Large intestine (tissue), 3 donors: Measurements from ENCODE around the gene TMEM53. TPM values are rescaled to one million over a fixed set of nuclear protein-coding genes. Genes with fewer than 3 reads are reported as not detected.
A peak's percentile ranks its signal among the peaks of the same experiment; 100 is the strongest.

Experiments used
- DNase-seq, 2 donors: peaks; one replicate each; pipeline versions ENCODE4 v3.0.0 to v3.0.0-alpha.2; 2013
- H3K27ac ChIP-seq: one replicate; pipeline ENCODE4 v1.5.1; 2013; ENCODE audit warnings: low read length
- H3K27me3 ChIP-seq: 2 replicates; pipeline ENCODE4 v1.6.1; 2013; ENCODE audit warnings: low read length; ENCODE audit not compliant: control insufficient read depth, insufficient read depth
- H3K36me3 ChIP-seq: 2 replicates; pipeline ENCODE4 v1.6.1; 2013; ENCODE audit warnings: low read length; ENCODE audit not compliant: control insufficient read depth, insufficient read depth
- H3K4me1 ChIP-seq: one replicate; pipeline ENCODE4 v1.6.1; 2013; ENCODE audit warnings: low read length; ENCODE audit not compliant: control insufficient read depth, insufficient read depth
- H3K4me3 ChIP-seq: one replicate; pipeline ENCODE4 v1.5.1; 2013; ENCODE audit warnings: low read length
- H3K9me3 ChIP-seq: one replicate; pipeline ENCODE4 v1.6.1; 2013; ENCODE audit warnings: mild to moderate bottlenecking, low read depth, low read length, moderate library complexity; ENCODE audit not compliant: control insufficient read depth
- WGBS: methylation state at CpG from one replicate; pipeline ENCODE4 v1.1.5; 2013; ENCODE audit warnings: low lambda C conversion rate; ENCODE audit not compliant: insufficient coverage; 5-methylcytosine and 5-hydroxymethylcytosine counted together
- polyA plus RNA-seq: library from polyadenylated mRNA; unstranded; fragments of 120-200 nt; gene quantifications from one replicate; pipeline ENCODE4 v1.2.1, GENCODE V29; 2013

The TMEM53 gene
- polyA plus RNA-seq, 1 donor = 14.7 TPM

DNA sequence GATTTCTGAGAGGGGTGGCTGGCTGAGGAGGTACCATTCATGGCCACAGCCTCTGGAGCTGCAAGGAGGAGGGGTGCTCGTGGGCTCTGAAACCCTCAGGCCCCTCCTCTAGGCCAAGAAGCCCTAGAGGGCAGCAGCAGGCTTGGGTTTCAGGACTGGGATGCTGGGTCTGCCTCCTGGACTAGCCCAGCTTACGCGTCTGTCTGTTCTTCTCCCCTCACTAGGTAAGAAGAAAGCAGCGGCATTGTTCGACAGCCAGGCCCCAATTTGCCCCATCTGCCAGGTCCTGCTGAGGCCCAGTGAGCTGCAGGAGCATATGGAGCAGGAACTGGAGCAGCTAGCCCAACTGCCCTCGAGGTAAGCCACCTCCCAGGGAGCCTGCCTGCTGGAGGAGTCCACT lies 60.3 kb downstream of the TMEM53 start:
- H3K9me3 ChIP-seq = peaks cover 5% of the 10 kb centered on the region
- H3K27me3 ChIP-seq = peaks cover 36% of the 10 kb centered on the region
- H3K27ac ChIP-seq = no peak overlapping the region
- H3K4me3 ChIP-seq = no peak overlapping the region
- DNase-seq = no peak
- H3K4me1 ChIP-seq = no peaks in the 10 kb centered on the region
- no CpG with 5 or more reads among the region's 6 CpGs for WGBS
- H3K36me3 ChIP-seq = no peaks in the 10 kb centered on the region

DNA sequence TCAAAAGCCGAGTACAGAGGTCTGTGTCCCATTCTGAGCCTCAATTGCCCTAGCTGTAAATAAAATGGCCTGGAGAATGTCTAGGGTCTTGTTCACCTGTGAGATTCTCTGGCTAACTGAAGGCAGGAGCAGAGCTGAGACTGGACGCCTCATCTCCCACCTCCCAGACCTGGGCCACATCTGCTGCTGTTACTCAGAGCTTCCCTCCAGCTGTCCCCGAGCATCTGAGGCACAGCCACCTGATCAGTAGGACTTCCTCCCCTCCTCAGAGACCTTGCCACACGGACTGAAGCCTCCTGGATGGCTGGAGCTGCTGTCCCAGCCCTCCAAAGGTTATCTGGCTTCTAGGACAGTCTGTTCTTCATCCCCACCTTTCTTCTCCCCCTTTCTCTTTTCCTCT lies 62.4 kb downstream of the TMEM53 start:
- WGBS = no CpG with 5 or more reads among the region's 4 CpGs
- Histone ChIP-seq H3K4me3 (no peak overlapping the region), H3K27ac (no peak overlapping the region), H3K4me1 (no peaks in the 10 kb centered on the region), H3K9me3 (no peaks in the 10 kb centered on the region), H3K36me3 (no peaks in the 10 kb centered on the region), H3K27me3 (peaks cover 15% of the 10 kb centered on the region)
- DNase-seq = no peak

DNA sequence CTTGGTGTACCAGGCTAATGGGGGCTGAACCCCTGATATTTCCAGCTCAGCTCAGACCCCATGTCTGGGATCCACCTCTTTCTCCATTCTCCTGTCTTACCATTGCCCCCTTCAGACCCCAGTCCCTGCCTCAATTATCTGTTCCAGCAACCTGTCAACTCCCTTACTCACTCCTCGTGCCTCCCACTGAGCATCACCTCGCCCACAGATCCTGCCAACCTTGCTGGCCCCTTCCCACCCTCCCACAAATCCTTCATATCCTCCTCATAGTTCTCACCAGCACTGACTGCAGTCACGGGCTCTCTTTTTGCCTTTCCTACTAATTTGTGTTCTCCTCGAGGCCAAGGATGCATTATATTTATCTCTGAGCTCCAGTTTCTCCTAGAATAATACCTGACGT lies 62.9 kb downstream of the TMEM53 start:
- no peaks in the 10 kb centered on the region for H3K36me3 ChIP-seq
- DNase-seq = no peak
- no peaks in the 10 kb centered on the region for H3K9me3 ChIP-seq
- H3K27me3 ChIP-seq = peaks cover 10% of the 10 kb centered on the region
- no peak overlapping the region for H3K27ac ChIP-seq
- H3K4me1 ChIP-seq = no peaks in the 10 kb centered on the region
- WGBS = no CpG with 5 or more reads among the region's 5 CpGs
- no peak overlapping the region for H3K4me3 ChIP-seq

DNA sequence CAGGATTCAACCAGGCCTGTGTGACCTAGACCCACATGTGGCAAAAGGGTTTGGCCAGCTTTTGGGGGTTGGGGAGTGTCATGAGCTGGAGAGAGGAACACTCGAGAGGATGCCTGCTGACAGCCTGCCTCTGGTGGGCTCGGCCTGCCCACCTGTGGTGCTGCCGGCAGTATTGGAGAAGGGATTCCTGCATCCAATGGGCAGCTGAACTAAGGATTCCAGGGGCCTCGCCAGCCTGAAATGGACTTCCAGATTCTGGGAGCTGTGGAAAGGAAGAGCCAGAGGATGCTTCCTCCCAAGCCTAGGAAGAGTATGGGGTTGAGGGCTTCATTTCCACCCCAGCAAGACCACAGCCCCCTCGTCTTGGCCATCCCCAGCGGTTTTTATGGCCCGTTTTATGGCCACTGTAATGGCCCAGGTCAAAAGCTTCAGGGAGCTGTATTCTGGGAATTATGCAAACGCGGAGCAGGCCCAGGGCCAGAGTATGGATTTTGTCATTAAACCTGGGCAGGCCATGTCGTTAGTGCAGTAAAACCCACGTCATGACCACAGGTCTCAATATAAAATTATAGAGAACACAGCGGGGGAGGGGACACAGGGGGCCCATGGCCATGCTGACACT lies 63.6 kb downstream of the TMEM53 start:
- H3K4me3 ChIP-seq = no peak overlapping the region
- WGBS = no CpG with 5 or more reads among the region's 12 CpGs
- H3K36me3 ChIP-seq = no peaks in the 10 kb centered on the region
- peaks cover 3% of the 10 kb centered on the region for H3K27me3 ChIP-seq
- no peak overlapping the region for H3K27ac ChIP-seq
- H3K4me1 ChIP-seq = no peaks in the 10 kb centered on the region
- no peak for DNase-seq
- H3K9me3 ChIP-seq = no peaks in the 10 kb centered on the region

DNA sequence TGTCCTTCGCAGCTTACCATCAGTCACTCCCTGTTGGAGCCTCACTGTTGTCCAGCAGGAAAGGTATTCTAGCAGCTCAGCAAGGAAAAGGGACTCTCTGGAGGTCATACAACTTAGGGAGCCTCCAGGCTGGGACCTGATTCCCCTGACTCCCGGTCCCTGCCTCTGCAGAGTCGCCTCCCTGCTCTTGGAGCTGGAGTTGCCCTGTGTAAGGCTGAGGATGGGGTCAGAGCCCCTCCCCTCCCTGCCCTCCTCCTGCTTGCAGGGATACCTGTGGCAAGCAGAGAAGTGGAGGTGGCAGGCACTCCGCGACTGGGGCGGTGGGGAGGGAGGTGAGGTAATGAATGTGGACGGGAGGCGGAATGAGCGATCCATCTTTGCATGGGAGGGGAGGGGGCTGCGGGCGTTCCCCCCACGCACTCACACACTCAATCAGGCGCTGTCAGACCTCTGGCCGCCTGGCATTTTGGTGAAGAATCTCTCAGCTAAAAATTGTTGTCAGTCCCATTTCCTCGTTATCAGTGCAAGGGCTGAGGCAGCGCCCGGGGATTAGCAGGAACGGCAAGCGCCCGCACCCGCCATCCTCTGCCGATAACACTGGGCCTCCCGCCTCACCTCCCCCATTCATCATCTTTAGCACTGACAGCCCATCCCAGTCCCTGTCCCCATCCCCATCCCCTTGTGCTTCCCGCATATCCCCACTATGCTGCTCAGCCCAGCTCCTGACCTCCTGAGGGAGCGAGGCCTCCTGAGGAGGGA lies 64.3 kb downstream of the TMEM53 start:
- Histone ChIP-seq H3K9me3 (no peaks in the 10 kb centered on the region), H3K36me3 (no peaks in the 10 kb centered on the region), H3K4me1 (no peaks in the 10 kb centered on the region), H3K4me3 (no peak overlapping the region), H3K27ac (no peak overlapping the region), H3K27me3 (no peaks in the 10 kb centered on the region)
- no peak for DNase-seq
- WGBS = no CpG with 5 or more reads among the region's 25 CpGs

DNA sequence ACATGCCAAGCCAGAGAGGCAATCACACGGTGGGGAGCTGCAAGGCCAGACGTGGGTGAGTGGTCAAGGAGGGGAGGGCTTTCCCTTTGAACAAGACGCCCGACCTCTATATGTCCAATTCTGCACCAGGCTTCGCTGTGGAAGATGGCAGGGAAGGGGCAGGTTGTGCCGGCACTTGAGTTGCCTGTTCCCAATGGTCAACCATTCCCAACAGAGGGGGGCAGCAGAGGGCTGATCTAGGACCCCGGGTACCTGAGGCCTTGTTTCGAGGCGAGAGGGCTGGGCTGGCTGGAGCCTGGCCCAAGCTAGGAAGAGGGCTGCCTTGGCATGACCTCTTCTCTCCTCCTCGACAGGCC lies 64.9 kb downstream of the TMEM53 start:
- WGBS = no CpG with 5 or more reads among the region's 10 CpGs
- no peaks in the 10 kb centered on the region for H3K27me3 ChIP-seq

DNA sequence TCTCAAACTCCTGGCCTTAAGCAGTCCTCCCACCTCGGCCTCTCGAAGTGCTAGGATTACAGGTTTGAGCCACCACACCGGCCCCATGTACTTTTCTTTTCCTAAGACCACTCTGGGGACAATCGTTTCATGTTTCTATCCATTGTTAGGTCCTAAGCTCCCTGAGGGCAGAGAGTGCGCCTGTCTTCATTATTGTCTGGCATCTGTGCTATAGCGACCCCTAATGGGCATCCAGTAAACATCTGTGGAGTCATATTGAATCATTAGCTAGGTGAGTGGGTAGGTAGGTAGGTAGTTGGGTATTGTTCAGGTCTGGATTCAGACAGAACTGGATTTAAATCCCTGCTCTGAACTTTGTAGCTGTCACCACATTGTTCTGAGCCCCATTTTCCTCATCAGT lies 66.1 kb downstream of the TMEM53 start:
- Histone ChIP-seq H3K27ac (no peak overlapping the region), H3K9me3 (no peaks in the 10 kb centered on the region), H3K4me1 (peaks cover 3% of the 10 kb centered on the region), H3K4me3 (no peak overlapping the region), H3K36me3 (no peaks in the 10 kb centered on the region), H3K27me3 (peaks cover under 1% of the 10 kb centered on the region)
- no CpG with 5 or more reads among the region's 6 CpGs for WGBS
- no peak for DNase-seq

More for the DNA sequence above, 64.9 kb downstream of the TMEM53 start:
- H3K27ac ChIP-seq = no peak overlapping the region
- no peaks in the 10 kb centered on the region for H3K9me3 ChIP-seq
- peak in 1 of 2 donors; percentile 25 for DNase-seq
- no peak overlapping the region for H3K4me3 ChIP-seq
- H3K4me1 ChIP-seq = no peaks in the 10 kb centered on the region
- no peaks in the 10 kb centered on the region for H3K36me3 ChIP-seq

DNA sequence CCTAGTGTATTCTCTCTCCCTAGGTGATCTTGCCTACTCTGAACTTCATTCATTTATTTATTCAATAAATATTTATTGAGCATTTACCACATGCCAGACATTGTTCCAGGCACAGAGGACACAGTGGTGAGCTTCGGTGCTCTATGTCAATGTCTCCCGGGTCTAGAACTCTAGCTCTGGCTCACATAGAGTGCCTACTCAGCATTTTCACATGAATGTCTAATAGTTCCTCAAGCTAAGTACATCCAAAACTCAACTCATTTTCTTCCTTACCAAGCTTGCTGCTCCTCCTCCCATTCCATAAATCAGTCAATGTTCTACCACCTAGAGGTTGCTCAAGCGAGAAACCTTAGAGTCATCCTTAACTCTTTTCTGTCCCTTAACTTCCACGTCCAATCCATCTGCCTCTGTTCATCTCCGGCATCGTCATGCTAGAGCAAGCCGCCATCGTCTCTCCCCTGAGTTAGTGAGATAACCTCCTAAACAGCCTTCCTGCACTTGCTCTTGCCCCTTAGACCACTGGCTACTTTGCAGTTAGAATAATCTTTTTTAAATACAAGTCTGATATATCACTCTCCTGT lies 67.5 kb downstream of the TMEM53 start:
- Histone ChIP-seq H3K27ac (no peak overlapping the region), H3K36me3 (no peaks in the 10 kb centered on the region), H3K4me3 (no peak overlapping the region), H3K9me3 (no peaks in the 10 kb centered on the region), H3K4me1 (peaks cover 3% of the 10 kb centered on the region), H3K27me3 (peaks cover 13% of the 10 kb centered on the region)
- no peak for DNase-seq
- 63% methylated on average over 2 of the region's 8 CpGs for WGBS

DNA sequence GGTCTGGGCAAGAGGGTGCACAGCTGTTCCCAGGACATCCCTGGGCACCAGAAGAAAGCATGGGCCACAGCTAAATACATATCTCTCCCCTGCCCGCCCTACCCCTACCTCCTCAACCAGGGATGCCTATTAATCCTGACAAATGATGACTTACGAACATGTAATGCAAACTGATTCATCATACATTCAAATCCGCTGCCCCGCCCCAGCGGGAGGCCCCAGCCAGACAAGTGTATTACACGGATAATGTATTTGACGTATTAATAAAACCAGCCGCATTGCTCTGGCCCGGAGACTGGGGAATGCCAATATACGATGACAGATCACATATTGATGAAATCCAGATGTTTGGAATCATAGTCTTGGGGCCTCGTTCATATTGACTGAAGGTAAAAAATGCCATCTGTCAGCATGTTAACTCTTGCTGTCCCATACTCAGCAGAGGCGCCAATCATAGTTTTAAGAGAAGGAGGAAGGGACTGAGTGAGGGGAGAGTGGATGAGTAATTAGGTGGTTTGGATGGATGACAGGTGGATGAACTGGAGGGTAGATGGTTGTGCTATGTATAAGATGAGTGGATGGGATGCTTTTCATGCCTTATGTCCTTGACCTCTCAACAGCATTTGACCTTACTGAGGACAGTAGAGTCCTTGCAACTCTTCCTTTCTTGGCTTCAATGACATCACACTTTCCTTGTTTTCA lies 68.2 kb downstream of the TMEM53 start:
- Histone ChIP-seq H3K27ac (no peak overlapping the region), H3K27me3 (peaks cover 20% of the 10 kb centered on the region), H3K9me3 (no peaks in the 10 kb centered on the region), H3K4me1 (peaks cover 3% of the 10 kb centered on the region), H3K36me3 (no peaks in the 10 kb centered on the region), H3K4me3 (no peak overlapping the region)
- WGBS = 60% methylated on average over 2 of the region's 12 CpGs
- no peak for DNase-seq

DNA sequence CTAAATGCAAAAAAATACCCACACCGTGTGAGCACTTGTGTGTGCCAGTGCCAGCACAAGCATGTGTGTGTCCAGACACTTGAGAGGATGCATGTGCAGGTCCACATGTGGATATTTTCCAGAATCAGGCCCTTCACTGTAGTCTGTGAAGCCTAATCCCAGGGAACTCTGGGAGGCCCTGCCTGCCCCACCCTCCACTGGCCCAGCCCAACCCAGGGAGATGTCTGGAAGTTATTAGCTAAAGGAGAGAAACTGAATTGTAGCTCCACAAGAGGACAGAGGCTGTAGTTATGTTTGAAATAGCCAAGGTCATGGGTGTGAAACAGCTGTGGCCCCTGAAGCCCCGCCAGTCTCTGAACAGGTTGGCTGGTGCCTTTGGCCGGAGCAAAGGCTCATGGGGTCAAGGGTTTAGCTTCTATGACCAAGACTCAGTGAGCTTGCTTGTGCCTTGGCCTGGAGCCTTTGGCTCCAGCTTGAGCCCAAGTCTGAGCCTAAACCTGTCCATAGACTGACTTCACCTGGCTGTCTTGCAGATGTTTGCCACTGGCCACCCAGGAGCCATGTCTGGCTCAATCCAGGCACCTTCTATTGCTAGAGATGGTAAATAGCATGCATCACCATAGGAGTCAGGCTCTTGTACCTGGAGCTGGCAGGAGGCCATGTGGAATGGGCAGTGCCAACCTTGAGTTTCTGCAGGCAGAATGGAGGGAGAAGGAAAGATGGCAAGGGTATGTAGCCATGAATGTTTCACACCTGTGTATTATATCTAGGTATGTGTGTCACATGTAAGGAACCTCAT lies 69.9 kb downstream of the TMEM53 start:
- no peak overlapping the region for H3K27ac ChIP-seq
- peaks cover 3% of the 10 kb centered on the region for H3K4me1 ChIP-seq
- H3K27me3 ChIP-seq = peaks cover 30% of the 10 kb centered on the region
- no peaks in the 10 kb centered on the region for H3K9me3 ChIP-seq
- no peak overlapping the region for H3K4me3 ChIP-seq
- H3K36me3 ChIP-seq = no peaks in the 10 kb centered on the region
- DNase-seq = no peak
- WGBS = no CpG with 5 or more reads among the region's 3 CpGs
